ENCODE results near the gene NAP1L1.

GRCh38 chr12:76010732-76011458 lies 73.6 kb downstream of the NAP1L1 start:
- TF ChIP-seq CTCF (IDR thresholded peaks at IDR 0.05) (no peak), POLR2A (IDR thresholded peaks at IDR 0.05) (no peak)

All from uterus (tissue), 2 donors.